ENCODE data around the gene IGFBP5.

The IGFBP5 gene

DNA sequence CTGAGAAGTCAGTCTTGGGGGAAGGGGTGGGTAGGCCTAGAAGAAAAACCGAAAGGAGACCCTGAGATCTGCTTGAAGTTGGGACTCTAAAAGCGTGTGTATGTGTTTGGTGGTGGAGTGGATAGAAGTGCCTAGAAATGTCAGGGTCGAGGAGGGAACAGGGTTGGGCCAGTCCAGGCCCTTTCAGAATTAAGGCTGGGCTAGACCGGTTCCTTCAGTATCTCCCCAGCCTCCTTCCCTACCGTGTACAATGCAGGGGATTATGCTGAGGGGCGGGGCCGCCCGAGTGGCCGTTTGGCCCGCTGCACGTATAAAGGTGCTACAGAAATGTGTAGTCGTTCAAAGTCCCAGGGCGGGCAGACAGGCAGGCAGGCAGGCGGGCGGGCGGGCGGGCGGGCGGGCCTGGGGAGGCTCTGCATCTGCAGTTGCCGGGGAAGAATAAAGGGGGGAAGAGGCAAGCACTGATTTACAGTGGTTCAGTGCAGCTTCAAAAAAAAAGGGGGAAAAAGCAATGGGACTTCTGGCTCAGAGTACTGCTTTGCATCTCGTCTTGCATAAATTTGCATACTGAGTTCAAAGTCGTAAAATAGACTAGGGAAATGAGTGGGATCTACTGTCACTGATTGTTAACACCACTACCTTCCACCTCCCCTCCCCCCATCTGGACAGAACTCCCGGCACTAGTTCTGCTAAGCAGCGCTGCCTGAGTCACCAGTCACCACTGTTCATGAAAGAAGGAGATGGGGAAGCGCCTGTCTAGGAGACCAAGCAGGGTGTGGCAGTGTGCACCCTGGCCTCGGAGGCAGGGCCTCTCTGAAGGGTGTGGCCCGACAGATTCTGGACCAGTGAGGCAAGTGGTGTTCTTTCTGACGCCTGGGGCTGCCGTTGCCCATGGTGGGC lies 58.5 kb downstream of the IGFBP5 start:
- DNase-seq: no peak

DNA sequence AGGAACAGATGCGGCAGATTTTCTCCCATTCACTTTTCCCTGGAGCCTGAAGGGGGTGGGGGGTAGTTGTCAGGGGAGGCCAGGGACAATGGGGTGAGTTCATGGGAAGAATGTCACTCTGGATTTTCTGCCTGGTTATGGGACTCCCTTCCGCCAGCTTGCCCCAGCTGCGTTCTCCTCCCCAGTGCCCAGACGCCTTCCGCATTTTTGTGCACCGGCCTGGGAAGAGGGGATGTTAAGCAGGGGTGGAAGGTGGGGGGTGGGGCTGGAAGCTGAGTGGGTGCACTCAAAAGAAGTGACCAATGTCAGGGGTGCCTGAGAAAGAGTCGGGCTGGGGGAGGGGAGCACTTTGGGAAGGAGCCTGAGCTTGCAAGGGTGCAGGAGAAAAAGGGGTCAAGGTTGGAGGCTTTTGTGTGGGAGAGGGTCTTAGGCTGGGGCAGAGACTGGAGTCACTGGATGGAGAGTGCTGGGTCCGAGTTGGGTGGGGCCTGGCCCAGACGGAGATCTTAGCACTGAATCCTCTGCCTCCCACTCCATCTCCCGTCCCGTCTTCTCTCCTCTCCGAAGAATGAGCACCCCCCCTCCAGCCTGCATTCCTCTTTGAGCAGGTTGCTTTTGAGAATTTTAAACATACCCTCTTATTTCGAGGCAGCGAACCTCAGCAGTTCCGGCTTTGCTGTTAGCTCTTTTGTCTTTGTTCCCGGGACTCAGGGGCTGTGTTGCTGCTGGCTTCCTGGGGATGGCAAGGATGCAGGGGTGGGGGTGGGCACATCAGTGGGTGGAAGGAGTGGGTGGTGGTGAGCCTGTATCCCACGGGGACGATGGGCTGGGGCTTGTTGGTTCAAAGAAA lies 59.4 kb downstream of the IGFBP5 start:
- DNase-seq: no peak

DNA sequence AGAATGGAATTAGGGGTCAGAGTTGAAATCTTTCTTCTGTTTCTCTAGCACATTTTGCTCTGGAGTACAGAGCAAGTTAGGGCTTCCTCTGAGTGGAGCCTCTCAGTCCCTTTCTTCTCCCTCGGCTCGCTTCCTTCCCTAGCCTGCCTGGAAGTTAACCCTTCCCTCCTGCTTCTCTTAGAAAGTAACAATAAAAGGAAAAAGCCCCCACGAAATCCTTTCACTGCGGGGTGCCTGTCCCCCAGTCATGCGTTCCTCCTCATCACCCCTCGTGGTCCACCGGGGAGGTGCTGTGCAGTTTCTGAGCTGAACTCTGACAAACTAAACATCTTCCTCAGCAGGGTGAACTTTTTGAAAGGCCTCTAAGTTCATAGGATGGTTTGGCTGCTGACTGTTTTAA lies 60.2 kb downstream of the IGFBP5 start:
- DNase-seq: no peak

DNA sequence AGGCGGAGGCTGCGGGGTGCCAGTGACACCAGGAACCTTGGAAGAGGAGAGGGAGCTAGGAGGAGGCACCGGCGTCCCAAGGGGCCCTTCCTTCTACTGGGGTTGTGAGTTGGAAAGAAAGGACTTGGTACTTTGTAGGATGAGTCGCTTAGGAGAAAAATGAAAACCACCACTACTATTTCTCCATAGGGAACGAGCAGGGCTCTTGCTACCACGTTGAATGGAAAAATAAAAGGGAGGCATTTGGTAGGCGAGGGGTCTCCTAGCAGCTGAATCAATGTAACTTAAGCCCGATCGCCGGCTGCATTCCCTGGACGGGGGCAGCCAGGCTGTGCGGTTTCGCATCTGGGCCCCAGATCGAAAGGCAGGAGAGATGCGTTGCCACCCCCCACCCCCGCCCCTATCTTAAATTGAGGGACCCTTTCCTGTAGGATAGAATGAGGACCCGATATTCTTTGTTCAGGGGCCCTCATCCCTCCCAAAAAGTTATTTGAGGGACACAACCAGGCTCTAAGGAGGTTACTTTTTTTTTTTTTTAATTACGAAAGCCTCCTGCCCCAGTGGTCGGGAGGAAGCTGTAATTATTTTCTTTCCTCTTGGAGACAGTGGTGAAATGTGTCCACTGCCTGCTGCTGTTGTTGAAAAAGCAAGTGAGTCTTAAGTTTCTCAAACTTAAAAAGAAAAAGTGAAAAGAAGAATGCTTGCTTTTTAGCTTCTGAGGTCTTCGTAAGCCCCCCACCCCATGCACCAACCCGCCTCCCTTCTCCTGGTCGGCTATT lies 60.8 kb downstream of the IGFBP5 start:
- DNase-seq: no peak

DNA sequence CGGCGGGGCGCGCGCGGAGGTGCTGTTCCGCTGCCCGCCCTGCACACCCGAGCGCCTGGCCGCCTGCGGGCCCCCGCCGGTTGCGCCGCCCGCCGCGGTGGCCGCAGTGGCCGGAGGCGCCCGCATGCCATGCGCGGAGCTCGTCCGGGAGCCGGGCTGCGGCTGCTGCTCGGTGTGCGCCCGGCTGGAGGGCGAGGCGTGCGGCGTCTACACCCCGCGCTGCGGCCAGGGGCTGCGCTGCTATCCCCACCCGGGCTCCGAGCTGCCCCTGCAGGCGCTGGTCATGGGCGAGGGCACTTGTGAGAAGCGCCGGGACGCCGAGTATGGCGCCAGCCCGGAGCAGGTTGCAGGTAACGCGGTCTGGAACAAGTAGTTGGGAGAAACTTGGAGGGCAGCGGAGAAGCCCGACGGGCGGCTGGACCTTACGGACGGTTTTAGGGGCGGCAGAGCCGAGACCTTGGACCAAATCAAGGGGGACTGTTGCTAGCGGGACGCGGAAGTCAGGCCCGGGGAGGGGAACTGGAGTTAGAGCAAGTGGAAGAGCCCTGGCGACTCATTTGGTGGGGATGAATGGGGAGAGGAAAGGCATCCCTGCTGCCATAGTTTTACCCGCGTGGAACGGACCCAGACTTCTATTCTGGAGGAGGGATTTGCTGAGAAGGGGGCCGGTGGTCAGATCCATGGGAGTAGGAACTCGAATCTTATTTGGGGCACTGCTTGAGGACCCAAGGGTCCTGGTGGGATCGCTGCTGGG lies 61.6 kb downstream of the IGFBP5 start:
- peak in 1 of 2 experiments; percentile 22 for DNase-seq

DNA sequence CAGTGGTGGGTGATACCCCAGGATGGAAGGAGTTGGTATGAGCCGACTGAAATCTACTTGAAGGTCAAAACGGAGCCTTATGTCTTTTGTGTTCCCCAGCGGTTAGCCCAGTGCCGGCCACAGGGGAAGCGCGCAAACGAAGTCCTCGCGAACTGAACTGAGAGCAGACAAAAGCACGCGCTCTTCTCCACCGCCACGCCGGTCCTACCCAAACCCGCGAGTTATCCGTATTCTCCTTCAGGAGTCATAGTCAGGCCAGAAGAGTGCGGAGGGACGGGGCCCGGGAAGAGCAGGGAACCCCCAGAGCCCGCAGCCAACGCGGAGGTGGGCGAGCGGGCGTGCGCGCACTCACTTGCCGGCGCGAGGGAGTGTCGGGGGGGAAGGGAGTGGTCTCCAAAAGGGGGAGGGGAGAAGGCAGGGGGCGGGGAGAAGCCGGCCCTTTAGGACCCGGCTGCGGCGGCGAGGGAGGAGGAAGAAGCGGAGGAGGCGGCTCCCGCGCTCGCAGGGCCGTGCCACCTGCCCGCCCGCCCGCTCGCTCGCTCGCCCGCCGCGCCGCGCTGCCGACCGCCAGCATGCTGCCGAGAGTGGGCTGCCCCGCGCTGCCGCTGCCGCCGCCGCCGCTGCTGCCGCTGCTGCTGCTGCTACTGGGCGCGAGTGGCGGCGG lies 62.3 kb downstream of the IGFBP5 start, which contains the start of gene IGFBP2:
TSS of gene IGFBP2 (plus strand) at position 469 of the 664 bp plus-strand sequence. CDS start at position 573, 104 bp downstream.
- DNase-seq: peak; percentile 32 to 59

DNA sequence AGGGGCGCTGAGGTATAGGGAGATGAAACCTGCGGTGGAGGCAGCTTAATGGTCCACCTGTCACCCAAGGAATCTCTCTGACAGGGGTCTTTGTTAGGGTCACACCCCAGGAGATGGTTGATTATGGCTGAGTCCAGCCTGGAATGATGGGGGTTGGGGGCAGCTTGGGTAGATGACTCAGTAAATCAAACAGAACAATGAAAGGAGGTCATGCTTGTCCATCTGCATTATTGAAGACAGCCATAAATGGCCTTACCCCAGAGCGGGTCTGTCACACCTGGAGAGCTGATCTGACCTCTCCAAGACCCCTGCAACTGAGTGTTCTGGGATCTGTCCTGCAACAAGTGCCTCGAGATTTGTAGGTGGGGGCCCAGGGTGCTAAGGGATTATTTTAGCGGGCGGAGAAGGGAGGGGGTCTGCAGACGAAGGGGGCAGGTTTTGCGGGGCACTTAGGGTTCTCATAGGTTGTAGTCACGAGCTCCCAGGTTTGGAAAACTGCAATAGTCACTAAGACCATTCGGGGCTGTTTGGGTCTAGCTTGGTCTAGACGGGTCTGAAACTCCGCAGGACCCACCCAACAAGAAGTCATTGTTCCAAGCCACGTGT lies 62.9 kb downstream of the IGFBP5 start:
- no peak for DNase-seq

DNA sequence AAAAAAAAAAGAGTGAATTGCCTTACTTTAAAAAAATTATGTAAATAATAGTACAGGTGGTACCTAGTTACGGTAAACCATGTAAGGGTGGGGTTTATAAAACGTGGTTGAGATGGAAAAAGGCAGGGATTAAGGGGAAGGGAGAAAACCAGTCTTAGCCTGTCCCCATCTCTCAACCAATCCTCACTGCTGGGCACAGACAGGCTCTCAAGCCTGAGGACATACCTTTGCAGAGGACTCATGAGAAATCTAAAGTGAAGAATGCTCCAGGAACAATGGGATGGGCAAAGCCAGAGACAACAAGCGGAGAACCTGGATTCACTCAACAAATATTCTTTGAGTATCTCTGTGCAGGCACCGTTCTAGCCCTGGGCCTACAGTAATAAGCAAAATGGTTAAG lies 65.6 kb downstream of the IGFBP5 start:
- DNase-seq: no peak

DNA sequence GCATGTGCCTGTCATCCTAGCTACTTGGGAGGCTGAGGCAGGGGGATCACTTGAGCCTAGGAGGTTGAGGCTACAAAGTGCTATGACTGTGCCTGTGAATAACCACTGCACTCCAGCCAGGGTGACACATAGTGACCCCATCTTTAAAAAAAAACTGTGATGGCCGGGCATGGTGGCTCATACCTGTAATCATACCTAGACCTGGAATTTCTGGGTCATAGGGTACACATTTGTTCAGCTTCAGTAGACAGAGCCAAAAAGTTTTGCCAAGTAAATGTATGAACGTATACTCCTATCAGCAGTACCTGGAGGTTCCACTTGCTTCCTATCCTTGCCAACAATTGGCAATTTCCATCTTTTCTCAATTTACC lies 68.5 kb downstream of the IGFBP5 start:
- no peak for DNase-seq

DNA sequence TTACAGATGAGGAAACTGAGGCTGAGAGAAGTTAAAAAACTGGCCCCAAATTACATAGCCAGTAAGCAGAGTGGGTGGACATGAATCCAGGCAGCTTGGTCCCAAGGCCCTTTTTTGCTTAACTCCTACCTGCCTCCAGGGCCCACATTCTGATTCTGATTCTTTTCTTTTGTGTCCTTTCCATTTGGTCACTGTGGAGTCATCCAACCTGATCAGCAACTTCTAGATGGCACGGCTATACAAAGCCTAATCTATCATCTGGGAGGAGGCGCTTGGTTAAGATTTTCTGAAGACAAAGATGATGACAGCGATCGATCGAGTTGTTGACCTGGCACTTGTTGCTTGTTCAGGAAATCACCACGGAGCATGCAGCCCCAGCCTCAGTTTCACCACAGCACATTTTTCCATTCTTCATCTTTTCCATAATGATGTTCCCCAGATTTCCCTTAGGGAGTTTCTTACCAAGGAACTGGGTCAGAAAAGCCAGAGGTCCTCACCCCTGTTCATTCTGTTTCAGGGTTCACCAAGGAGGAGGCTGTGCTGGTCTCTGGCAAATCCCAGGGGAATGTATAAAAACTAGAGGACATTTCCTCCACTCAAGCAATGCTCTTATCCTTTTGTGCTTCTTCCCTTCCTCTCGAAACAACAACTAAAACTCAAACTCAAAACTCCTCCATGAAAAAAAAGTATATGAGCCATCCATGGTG lies 69.0 kb downstream of the IGFBP5 start:
- no peak for DNase-seq

DNA sequence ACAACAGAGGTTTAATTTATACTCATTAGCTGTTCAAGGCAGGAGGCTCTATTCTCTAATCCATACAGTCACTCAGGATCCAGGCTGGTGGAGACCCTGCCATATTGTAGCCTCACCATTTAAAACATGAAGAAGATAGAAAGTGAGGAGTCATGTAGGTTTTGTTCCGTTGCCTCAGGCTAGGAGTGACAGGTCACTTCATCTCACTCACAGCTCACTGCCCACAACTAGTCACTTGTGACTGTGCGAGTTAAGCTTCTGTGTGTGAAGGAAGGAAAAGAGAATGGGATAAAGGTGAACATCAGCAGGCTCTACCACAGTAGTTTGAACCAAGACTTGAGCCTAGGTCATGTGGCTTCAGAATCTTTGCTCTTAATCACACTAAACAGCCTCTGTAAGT lies 71.1 kb downstream of the IGFBP5 start:
- no peak for DNase-seq

DNA sequence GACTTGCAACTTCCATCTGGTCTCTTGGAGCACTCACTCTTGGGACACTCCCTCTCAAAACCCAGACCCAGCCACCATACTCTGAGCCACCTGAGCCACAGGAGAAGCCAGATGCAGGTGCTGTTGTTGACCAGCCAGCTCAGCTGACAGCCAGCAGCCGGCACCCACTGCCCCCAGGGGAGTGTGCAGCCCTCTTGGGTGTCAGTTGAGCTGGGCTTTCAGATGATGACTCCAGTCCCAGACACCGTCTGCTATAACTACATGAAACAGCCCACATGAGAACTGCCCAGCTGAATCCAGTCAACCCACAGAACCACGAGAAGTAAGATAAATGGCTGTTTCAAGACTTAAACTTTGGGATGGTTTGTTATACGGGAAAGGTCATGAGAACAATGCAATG lies 72.8 kb downstream of the IGFBP5 start:
- DNase-seq: no peak
